NCI-H2227 treated with DMSO at 0.1 percent for 48 hours (cell line): ENCODE measurements around the gene SPTLC1.
"Not testable (repeated sequence)": the region's sequence is repeated elsewhere in the genome, so short reads cannot be mapped to it uniquely, and the experiment has no call there.

Experiments
- DNase-seq: peaks from one replicate; lab custom pipeline; 2025; lab: John Stamatoyannopoulos, UW

The SPTLC1 gene, protein sequence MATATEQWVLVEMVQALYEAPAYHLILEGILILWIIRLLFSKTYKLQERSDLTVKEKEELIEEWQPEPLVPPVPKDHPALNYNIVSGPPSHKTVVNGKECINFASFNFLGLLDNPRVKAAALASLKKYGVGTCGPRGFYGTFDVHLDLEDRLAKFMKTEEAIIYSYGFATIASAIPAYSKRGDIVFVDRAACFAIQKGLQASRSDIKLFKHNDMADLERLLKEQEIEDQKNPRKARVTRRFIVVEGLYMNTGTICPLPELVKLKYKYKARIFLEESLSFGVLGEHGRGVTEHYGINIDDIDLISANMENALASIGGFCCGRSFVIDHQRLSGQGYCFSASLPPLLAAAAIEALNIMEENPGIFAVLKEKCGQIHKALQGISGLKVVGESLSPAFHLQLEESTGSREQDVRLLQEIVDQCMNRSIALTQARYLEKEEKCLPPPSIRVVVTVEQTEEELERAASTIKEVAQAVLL

DNA sequence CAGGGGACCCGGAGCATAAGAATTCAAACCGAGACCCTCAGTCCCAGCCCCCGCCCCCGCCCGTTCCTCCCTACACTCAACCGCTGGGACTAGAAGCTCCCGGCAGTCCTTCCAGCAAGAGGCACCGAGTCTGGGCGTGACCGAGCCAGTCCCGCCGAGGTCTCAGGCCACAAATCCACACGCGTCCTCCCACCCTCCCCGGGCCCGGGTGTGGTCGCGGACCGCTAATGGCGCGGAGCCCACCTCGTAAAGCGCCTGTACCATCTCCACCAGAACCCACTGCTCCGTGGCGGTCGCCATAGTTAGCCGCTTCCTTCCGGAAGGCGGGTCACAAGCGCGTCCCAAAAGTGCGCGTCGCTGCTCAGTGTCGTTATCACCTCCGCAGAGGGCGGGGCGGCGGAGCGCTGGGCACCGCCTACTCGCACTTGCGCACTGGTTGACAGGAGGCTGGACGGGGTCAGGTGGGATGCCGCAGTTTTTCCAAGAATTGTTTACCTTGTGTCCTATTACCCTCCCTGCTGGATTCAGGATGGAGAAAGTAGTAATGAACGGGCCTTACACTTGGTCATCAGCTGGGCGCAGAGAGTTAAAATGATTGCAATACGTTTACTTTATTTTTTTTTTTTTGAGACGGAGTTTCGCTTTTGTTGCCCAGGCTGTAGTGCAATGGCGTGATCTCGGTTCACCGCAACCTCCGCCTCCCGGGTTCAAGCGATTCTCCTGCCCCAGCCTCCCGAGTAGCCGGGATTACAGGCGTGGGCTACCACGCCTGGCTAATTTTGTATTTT, at the start of gene SPTLC1:
TSS of gene SPTLC1 (minus strand) at position 343 of the 788 bp plus-strand sequence. CDS start at position 300, 43 bp downstream.
- DNase-seq: peak; percentile 82

DNA sequence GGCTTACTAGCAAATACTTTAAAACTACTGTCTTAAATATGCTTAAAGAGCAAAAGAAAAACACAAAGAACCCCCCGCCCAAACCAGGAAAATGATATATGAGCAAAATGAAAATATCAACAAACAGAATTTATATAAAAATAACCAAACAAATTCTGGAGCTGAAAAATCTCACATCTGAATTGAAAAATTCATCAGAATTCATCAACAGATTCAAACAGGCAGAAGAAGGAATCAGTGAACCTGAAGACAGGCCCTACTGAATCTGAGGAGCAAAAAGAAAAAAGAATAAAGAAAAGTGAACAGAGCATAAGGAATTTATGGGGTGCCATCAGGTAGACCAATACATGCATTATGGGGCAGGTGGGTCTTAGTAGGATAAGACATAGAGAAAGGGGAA, 49.8 kb upstream of the SPTLC1 start:
- DNase-seq: no peak

DNA sequence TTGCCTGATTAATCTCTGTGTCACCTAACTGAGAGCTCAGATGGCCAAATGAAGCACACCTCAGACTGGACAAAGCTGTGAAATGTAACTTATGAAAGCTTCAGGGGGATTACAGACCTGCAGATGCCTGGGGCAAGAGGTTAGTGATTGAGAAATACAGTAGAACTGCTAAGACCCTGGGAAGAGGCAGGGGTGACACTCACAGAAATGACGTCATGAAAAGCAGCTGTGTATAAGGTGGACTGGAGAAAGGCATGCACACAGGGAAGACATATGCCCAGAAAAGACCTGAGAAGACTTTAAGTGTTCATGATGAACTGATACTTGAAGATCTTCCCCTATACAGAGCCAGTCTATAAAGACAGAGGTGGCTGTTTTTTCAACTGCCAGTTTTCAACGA, 49.3 kb upstream of the SPTLC1 start:
- DNase-seq: no peak

DNA sequence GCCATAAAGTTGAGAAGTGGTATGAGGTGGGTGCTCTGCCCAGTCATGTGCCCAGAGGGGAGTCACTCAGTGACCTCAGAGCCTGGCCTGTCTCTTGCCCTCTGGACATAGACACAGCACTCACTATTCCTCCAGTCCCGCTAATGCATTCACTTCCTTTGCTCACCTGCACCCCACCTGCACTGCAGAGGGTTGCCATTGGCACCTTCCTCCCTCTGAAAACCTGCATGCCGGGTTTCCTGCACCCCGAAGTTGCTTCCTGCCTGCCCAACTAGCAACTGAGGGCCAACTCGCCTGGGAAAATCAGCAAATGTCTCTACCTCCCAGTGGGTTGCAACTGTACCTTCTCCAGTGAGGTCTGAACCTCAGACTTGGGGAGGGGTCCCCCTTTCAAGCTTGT, 48.1 kb upstream of the SPTLC1 start:
- no peak for DNase-seq

DNA sequence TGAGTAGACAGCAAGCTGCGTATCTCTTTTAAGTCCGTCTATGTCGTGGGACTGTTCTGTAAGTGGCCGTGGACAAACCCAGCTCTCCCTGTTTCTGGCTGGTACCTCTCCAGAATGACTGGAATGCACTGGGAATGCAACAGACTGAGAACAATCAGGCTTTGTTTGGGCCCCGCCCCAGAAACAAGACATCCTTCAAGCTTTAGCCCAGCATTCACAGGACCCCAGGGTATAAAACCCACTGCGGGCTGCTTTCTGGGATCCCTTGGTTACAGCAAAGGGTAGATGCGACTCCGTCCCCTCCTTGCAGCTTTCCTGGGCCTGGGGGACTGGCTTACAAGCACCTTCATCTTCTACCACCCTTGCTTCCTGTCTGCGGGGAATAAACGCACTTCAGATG, 45.6 kb upstream of the SPTLC1 start:
- DNase-seq: no peak

DNA sequence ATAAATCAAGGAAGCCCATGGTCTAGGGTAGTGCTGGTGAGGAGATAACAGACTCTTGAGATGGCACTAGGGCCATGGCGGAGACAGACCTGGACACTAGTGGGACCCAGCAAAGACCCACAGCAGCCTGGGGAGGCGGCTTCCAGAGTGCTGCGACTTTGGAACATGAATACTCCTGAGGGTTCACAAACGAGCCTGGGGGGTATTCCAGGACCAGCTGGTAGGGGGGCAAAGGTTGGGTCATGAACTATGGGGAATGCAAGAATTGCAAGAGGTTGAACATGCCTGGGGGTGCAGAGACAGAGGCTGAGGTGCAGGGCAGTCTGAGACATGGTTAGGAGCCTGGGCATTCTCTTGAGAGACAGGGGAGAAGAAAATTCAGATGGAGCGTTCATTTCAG, 43.8 kb upstream of the SPTLC1 start:
- DNase-seq: no peak

DNA sequence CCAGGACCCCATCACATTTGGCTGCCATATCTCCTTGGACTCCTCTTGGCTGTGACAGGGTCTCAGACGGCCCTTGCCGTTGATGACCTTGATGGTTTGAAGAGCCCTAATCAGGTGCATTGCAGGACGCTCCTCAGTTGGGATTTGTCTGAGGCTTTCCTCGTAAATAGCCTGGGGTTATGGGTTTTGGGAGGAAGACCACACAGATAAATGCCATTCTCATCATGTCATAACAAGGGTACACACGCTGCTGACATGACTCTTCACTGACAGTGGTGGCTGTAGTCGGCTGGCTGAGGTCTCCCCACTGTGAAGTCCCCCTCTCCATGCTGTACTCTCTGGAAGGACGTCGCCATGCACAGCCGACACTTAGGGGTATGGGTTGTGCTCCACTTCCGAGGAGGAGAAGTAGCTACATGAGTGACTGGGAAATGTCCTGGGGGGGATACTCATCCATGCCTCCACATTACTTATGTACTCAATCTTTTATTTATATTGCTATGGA, 42.9 kb upstream of the SPTLC1 start:
- DNase-seq: no peak

DNA sequence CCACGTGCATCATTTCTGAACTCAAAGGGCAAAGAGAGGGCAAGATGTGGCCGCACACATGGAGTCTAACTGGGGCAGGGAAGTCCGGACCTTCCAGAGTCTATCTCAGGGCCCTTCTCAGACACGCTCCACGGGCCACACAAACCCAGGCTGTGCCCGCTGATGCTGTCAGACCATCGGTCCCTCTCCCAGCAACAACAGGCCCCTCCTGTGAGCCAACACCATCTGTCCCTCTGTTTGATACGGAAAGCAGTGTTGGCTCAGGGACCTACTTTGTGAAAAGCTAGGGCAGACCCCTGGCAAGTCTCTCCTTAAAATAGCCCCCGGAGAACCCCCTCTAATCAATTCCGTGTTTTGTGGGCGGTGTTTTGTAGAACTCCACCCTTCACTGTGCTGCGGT, 40.5 kb upstream of the SPTLC1 start:
- not testable (repeated sequence) for DNase-seq

DNA sequence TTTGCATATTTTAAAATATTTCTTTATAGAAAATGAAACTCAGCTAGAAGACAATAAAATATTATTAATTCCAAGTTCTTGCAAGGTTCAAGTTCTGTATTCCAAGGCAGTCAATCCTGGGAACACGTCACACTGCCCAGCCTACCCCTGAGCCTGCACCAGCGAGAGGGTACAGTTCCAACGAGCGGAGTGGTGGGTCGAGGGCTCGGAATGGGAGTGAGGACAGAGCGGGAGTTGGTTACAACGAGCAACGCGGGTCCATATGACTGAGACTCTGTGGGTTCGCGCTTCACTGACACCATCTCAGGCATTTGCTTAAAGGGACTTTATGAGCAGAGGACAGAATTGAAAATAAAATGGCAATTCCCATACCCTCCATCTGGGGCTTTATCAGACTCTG, 40.0 kb upstream of the SPTLC1 start:
- DNase-seq: no peak

DNA sequence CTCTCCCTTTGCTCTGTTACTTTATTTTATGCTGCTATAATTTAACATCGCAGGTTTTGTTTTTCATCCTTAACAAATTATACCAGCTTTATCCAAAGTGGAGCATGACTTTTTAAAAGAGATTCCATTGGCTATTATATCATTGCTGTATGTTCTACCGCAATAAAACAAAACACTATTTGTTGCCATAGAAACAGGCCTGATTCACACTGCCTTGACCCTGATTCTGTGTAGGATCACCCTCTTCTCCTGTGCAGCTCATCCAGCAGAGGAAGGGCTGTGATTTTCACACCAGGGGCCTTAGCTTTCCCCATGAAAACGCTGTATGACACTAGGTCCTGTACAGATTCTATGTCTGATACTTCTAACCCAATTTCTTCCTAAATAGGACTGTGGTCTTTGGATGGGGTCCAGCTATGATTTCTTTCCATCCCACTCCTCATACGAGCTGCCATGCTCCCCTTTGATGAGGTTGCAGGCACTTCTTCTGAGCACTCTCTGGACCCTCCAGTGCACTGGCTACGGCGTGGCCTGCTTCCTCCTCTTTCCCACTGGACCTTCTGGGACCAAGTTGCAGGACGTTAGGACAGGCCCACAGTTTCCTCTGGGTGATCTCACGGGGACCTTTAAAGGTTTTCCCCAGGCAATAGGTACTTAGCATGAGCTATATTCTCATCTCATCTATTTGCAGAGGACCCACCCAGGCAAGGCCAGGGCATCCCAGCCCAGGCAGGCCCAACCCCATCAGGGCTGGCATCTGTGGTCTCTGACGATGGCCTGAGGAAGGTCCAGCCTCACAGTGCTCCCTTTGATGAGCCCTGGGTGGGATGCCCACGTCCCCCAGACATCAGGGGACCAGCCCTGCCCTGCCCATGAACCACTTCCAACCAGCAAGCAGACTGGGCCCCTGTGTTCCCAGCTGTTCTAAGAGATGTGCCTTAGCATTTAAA, 38.5 kb upstream of the SPTLC1 start:
- peak; percentile 69 for DNase-seq

DNA sequence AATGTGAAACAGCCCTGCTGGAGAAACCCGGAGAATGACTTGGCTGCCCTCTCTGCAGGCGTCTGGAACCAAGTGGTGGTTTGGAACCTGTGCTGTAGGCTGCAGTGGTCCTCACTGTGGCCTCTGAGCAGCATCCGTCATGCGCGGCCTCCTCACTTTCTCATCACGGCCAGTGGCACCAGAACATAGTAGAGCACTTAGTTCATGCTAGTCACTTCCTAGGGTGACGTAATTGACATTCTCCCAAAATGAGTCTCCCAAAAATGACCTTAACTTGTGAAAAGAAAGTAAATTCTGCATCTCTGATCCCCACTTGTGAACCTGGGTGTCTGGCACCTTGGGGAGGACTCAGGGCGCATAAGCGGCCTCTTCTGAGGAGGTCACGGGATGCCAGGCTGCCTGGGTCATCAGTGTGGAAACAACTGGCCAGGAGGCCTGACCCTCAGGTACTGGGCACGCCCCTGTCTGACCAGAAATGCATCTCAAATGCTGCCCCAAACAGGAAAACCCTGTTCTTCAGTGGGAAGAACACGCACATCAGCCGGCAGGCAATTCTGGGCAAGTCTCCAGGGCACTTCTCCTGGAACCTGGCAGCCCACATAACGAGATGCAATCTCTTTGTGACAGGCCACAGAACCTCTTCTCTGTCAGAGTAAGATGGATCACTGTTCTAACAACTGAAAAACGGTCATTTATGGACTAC, 36.6 kb upstream of the SPTLC1 start:
- DNase-seq: no peak

DNA sequence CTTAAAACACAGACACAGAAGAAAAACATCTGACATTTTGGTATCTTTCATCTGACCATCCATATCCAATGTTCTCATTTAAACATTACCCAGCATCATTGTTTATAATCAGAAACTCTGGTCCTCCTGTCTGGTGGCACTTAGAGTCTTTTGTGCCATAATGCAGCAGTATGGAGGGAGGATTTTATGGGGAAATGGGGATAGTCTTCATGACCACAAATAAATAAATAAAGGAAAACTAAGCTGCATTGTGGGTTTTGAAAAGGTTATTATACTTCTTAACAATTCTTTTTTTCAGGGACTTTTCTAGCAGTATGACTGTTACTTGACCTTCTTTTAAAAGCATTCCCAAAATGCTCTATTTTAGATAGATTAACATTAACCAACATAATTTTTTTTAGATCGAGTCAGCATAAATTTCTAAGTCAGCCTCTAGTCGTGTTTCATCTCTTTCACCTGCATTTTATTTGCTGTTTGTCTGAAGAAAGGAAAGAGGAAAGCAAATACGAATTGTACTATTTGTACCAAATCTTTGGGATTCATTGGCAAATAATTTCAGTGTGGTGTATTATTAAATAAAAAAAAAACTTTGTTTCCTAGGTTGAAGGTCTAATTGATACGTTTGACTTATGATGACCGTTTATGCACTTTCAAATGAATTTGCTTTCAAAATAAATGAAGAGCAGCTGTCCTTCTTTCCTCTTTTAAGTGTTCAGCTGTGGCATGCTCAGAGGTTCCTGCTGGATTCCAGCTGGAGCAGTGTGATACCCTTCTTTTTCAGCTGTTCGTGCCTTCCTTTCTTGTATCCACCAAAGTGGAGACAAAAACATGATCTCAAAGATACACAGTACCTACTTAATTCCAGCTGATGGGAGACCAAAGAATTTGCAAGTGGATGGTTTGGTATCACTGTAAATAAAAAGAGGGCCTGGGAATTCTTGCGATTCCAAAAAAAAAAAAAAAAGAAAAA, 35.6 kb upstream of the SPTLC1 start:
- DNase-seq: not testable (repeated sequence)

DNA sequence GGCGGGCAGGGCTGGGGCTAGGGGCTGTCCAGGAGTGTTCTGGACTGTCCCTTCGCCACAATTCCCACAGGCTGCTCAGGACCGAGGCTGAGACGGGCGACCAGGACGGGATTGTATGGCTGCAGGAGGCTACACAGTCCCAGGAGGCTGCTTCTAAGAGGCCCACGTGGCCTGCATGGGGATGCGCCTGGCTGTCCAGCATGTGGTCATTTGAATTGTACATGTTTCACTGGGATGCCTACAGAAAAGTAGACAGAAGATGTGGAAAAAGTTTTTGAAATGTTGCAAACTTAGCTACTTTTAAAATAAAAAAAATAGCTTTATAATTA, 32.6 kb upstream of the SPTLC1 start:
- DNase-seq: no peak

DNA sequence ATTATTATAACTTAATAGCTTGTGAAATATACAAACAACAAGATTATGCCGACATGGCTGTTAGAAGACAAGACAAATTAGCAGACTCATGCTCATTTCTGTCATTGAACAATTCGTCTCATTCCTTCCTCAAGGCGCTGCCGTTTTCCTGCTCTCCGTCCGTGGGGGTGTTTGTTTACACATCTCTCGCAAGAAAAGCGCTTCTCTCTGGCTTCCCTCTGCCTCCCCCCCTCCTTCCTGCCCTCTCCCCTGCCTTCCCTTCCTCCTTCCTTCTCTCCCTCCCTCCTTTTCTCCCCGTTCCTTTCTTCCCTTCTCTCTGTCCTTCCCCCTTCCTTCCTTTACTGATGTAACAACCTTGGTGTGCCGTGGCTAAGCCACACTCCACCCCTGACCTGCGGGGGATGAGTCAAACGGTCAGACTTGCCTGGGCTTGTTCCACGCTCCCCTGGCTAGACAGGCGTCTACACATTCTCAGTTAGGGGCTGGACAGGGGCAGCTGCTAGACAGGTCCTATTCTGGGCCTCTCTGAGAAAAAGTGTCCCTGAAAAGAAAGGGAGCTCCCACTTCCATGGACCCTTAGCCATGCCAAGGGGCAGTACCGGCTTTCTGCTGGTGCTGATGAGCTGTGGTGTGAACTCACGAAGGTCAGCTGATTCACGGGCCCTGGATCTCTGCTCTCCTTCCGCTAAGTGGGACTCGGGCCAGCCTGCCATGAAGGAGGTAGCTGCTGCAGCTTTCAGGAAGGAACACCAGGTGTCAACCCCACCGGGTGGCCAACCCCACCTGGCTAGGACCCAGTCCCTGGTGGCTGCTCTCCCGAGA, 32.0 kb upstream of the SPTLC1 start:
- DNase-seq: peak; percentile 29

DNA sequence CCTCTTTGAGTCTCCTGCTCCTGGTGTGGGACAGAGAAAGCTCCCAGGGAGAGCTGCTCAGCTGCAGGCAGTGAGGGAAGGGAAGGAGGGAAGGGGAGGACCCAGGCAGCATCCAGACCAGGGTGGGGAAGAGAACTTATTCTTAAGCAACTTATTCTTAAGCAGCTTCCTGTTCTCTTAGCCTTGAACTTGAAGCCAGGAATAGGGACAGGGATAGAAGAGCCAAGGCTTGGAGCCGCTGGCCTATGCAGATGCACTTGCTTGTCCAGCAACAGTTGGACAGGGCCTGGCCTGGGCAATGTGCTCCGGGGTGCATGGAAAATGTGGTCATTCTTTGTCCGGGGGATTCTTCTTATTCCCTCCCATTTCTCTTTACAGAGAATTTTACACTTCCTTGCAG, 31.4 kb upstream of the SPTLC1 start:
- DNase-seq: no peak

DNA sequence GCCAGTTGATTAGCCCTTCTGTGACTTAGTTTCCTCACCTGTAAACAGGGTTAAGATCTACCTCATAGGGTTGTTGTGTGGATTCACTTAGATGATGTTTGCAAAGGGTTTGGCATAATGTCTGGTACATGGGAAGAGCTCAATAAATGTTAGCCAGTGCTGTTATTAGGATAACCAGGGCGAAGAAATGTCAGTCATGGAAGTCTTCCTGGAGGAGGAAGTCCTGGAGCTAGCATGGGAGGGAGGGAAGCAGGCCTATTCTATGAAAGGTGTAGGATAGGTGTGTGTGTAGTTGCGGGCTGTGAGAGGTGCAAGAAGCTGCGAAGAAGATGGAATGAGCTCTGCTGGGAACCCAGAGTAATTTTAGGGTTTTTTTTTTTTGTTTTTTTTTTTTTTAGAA, 30.6 kb upstream of the SPTLC1 start:
- DNase-seq: not testable (repeated sequence)

DNA sequence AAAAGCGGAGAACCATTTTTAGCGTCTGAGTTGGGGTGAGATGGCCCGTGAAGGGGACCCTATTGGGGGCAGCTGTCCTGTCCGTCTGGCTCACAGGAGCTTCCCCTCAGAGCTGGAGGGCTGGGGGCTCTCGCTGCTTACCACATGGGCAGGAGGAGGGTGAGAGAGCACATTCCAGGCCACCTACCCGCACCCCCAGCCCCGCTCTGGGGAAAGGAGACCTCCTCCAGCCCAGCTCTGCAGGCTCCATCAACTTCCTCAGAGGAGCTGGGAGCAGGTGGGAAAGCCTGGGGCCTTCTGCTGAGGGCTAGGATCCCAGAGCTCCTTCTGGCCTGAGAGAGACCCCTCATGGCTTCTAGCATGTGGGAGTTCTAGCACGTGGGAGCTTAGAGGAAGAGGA, 27.1 kb upstream of the SPTLC1 start:
- DNase-seq: no peak

DNA sequence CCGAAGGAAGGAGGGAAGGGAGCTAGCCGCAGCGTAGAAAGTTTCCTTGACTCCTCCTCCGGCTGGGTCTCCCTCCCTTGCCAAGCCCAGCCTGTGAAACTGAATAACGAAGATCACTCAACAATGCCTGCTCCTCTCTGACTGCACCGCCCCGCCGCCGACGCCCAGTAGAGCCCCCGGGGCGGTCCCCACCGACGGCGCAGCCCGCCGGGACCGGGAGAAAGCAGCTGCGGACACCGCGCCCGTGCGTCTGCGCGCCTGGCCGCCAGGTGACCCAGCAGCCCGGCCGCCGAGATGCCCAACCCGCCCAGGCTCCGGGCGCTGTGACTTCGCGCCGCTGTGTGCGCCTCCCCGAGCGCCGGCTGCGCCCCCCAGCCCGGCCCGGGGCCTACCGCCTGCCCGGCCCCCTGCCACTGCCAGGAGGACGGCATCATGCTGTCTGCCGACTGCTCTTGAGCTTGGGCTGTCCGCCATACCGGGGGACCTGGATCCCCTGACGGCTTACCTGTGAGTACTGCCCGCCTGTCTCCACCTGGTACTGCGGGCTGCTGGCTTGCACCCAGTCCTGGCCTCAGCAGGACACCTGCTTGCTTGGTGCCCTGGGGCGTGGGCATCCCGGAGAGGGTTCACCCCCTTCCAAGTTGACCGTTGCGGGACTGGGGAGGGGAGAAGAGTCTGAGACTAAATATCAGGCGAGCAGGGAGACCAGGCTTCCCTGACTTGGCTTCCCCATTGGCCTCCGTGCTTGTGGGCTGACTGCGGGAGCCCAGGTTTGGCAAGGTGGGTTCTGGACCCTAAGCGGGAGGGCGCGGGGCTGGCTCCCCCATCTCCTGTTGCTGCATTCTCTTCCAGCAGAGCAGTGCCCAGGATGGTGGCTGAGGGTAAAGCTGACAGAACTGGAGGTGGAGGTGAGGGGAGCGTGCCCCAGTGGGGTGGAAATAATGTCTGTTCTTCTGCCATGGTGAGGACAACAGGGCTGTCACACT, 26.2 kb upstream of the SPTLC1 start:
- no peak for DNase-seq
